ENCODE results near the gene PTPRG. TPM values are rescaled to one million over a fixed set of nuclear protein-coding genes. Genes with fewer than 3 reads are reported as not detected.
"Not testable (repeated sequence)": the region's sequence is repeated elsewhere in the genome, so short reads cannot be mapped to it uniquely, and the experiment has no call there.

PTPRG gene
- total RNA-seq, 2 donors from 2014 or later = 23.9 to 31.6 TPM

- Histone ChIP-seq H3K27ac (no peak overlapping the region), H3K9me3 (no peaks in the 10 kb centered on the region), H3K4me1 (peaks cover 15% of the 10 kb centered on the region), H3K4me3 (no peak overlapping the region), H3K27me3 (no peaks in the 10 kb centered on the region), H3K36me3 (replicated peaks in 1 of 2; ENCODE audit: insufficient read depth in 1 of 2, low read depth in 2 of 2) (no peaks in the 10 kb centered on the region)
- ATAC-seq (no peak), DNase-seq (no peak)
- intact Hi-C loops (cut with DNase I) = no loop called here
- 89 to 94% methylated on average over 4 of the region's 4 CpGs for WGBS, 2 donors
- no peak for TF ChIP-seq POLR2A (IDR thresholded peaks at IDR 0.05)
- TF ChIP-seq, protein P1, sequence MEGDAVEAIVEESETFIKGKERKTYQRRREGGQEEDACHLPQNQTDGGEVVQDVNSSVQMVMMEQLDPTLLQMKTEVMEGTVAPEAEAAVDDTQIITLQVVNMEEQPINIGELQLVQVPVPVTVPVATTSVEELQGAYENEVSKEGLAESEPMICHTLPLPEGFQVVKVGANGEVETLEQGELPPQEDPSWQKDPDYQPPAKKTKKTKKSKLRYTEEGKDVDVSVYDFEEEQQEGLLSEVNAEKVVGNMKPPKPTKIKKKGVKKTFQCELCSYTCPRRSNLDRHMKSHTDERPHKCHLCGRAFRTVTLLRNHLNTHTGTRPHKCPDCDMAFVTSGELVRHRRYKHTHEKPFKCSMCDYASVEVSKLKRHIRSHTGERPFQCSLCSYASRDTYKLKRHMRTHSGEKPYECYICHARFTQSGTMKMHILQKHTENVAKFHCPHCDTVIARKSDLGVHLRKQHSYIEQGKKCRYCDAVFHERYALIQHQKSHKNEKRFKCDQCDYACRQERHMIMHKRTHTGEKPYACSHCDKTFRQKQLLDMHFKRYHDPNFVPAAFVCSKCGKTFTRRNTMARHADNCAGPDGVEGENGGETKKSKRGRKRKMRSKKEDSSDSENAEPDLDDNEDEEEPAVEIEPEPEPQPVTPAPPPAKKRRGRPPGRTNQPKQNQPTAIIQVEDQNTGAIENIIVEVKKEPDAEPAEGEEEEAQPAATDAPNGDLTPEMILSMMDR (IDR thresholded peaks at IDR 0.05) = no peak
These were observed 252.3 kb downstream of the PTPRG start for GRCh38 chr3:61813636-61814035.

DNA sequence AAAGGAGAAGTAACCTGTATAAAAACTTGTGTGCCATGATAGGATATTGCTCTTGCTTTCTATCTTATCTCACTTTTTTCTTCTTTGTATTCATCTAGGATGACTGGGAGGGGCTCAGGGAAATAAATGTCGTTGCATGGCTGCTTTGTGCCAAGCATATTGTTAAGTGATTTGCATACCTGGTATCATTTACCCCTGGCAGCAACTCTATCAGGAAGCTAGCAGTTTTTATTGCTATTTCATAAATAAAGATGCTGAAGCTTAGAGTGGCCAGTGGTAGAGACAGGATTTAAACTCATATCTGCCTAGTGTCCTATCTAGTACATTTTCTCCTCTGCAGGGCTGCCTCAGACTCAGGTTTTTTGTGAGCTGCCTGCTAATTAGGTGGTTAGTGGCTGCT is 253.3 kb downstream of the PTPRG start:
- no peak overlapping the region for H3K4me3 ChIP-seq
- no peaks in the 10 kb centered on the region for H3K27me3 ChIP-seq
- H3K27ac ChIP-seq = no peak overlapping the region
- 7 to 11% methylated on average over 1 of the region's 1 CpG for WGBS, 2 donors
- H3K9me3 ChIP-seq = no peaks in the 10 kb centered on the region
- no peak for ATAC-seq
- H3K36me3 ChIP-seq (replicated peaks in 1 of 2; ENCODE audit: insufficient read depth in 1 of 2, low read depth in 2 of 2) = no peaks in the 10 kb centered on the region
- TF ChIP-seq, protein P1 (IDR thresholded peaks at IDR 0.05) = no peak
- no peak for TF ChIP-seq POLR2A (IDR thresholded peaks at IDR 0.05)
- intact Hi-C loops (cut with DNase I) = no loop called here
- no peak for DNase-seq
- peaks cover 6% of the 10 kb centered on the region for H3K4me1 ChIP-seq

DNA sequence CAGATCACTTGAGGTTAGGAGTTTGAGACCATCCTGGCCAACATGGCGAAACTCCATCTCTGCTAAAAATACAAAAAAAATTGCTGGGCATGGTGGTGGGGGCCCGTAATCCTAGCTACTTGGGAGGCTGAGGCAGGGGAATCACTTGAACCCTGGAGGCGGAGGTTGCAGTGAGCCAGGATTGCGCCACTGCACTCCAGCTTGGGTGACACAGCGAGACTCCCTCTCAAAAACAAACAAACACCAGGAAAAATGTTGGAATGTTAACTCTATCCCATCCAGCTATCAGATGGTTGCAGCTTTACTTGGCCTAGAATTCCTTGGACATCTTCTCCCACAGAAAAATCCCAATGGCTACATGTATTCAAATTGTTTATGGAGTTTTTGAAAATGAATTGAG is 254.9 kb downstream of the PTPRG start:
- WGBS, 2 donors = 79 to 91% methylated on average over 5 of the region's 5 CpGs
- H3K36me3 ChIP-seq (replicated peaks in 1 of 2; ENCODE audit: insufficient read depth in 1 of 2, low read depth in 2 of 2); DNase-seq; H3K27ac ChIP-seq; H3K4me3 ChIP-seq; ATAC-seq; H3K4me1 ChIP-seq; intact Hi-C loops (cut with DNase I); H3K27me3 ChIP-seq; H3K9me3 ChIP-seq: not testable (repeated sequence)

DNA sequence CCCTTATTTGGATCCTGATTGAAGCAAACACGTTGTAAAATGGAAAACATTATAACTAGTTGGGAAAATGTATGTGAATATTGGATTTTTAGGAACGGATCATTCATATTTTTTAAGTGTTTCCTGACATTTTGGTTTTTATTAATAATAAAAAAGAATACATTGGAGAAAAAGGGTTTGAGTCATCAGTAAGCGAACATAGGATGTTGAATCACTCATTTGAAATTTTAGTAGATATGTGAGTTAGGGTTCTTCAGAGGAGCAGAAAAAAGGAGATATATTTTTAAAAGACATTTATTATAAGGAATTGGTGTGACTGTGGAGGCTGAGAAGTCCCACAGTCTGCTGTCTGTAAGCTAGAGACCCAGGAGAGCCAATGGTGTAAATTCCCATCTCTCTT is 258.5 kb downstream of the PTPRG start:
- WGBS, 2 donors = 89 to 90% methylated on average over 3 of the region's 3 CpGs
- intact Hi-C loops (cut with DNase I) = no loop called here
- Histone ChIP-seq H3K4me1 (no peaks in the 10 kb centered on the region), H3K27ac (no peak overlapping the region), H3K4me3 (no peak overlapping the region), H3K27me3 (no peaks in the 10 kb centered on the region), H3K36me3 (replicated peaks in 1 of 2; ENCODE audit: insufficient read depth in 1 of 2, low read depth in 2 of 2) (no peaks in the 10 kb centered on the region), H3K9me3 (no peaks in the 10 kb centered on the region)
- ATAC-seq = no peak
- DNase-seq = no peak
- no peak for TF ChIP-seq POLR2A (IDR thresholded peaks at IDR 0.05)
- TF ChIP-seq, protein P1 (IDR thresholded peaks at IDR 0.05) = no peak

DNA sequence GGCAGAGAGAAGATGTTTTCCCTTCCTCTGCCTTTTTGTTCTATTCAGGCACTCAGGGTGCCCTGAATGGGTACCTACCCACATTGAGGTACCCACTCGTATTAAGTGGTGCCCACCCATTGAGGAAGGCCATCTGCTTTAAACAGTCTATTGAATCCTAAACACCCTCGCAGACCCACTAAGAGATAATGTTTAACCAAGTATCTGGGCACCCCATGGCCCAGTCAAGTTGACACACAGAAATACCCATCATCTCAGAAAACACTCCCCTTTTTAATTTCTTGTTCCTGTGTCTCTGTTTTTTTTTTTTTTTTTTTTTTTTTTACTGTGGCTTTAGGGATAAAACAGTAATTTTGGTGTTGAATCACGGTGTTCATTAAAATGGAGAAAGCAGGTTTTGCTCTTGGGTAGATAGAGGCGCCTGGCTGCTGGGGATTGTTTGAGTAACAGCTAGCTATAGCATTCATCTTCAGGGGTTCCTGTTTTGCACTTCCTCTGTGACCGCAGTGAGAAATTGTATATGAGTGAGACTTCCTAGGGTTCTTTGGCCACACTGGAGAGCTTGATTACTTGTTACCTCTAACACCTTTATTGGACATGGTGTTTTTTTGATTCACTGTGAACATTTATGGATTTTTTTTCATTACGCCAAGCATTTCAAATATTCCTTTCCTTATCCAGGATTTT is 259.1 kb downstream of the PTPRG start:
- H3K27me3 ChIP-seq = no peaks in the 10 kb centered on the region
- WGBS, 2 donors = 87 to 92% methylated on average over 6 of the region's 6 CpGs
- H3K9me3 ChIP-seq = no peaks in the 10 kb centered on the region
- intact Hi-C loops (cut with DNase I) = no loop called here
- H3K27ac ChIP-seq = no peak overlapping the region
- no peak overlapping the region for H3K4me3 ChIP-seq
- H3K4me1 ChIP-seq = no peaks in the 10 kb centered on the region
- no peak for TF ChIP-seq POLR2A (IDR thresholded peaks at IDR 0.05)
- TF ChIP-seq, protein P1 (IDR thresholded peaks at IDR 0.05) = no peak
- DNase-seq (no peak), ATAC-seq (no peak)
- no peaks in the 10 kb centered on the region for H3K36me3 ChIP-seq (replicated peaks in 1 of 2; ENCODE audit: insufficient read depth in 1 of 2, low read depth in 2 of 2)

Measured in body of pancreas (tissue), 4 donors.